Chondrocyte (in vitro differentiated cells): ENCODE results near the gene IZUMO4. TPM values are rescaled to one million over a fixed set of nuclear protein-coding genes. Genes with fewer than 3 reads are reported as not detected.

Experiments
- DNase-seq: peaks from one replicate; pipeline ENCODE4 v3.0.0; 2021; ENCODE audit warnings: mixed read lengths, low spot score
- H3K27ac Mint-ChIP-seq: one replicate; pipeline ENCODE4 v1.8.0; 2021; ENCODE audit warnings: mild to moderate bottlenecking, moderate library complexity, mixed read lengths; ENCODE audit not compliant: unreplicated experiment
- H3K27me3 Mint-ChIP-seq: 2 replicates; pipeline ENCODE4 v1.8.0; 2021; ENCODE audit warnings: low read depth, mixed read lengths
- H3K36me3 Mint-ChIP-seq: 2 replicates; pipeline ENCODE4 v1.8.0; 2021; ENCODE audit warnings: low read depth, mixed read lengths
- H3K4me1 Mint-ChIP-seq: 2 replicates; pipeline ENCODE4 v1.8.0; 2021; ENCODE audit warnings: low read depth, mild to moderate bottlenecking, mixed read lengths
- H3K4me3 Mint-ChIP-seq: one replicate; pipeline ENCODE4 v1.8.0; 2021; ENCODE audit warnings: mild to moderate bottlenecking, moderate library complexity, mixed read lengths; ENCODE audit not compliant: unreplicated experiment
- H3K9me3 Mint-ChIP-seq: 2 replicates; pipeline ENCODE4 v1.8.0; 2021; ENCODE audit warnings: low read depth, mixed read lengths
- CTCF ChIP-seq: fragments of 200-600 bp; sonication (generic); IDR thresholded peaks from 2 replicates; pipeline ENCODE4 v1.5.0; 2021; ENCODE audit warnings: antibody characterized with exemption, mild to moderate bottlenecking, moderate library complexity
- total RNA-seq: library from RNA; stranded (reverse); gene quantifications from 3 replicates; pipeline ENCODE4 v1.2.1, GENCODE V29; 2021

The IZUMO4 gene
- total RNA-seq, 1 donor from 2014 or later = 3.2 TPM

GRCh38 chr19:2076526-2076944, 20.2 kb upstream of the IZUMO4 start:
- H3K36me3 Mint-ChIP-seq = peaks cover 29% of the 10 kb centered on the region
- DNase-seq = no peak
- no peaks in the 10 kb centered on the region for H3K4me1 Mint-ChIP-seq
- H3K27me3 Mint-ChIP-seq = no peaks in the 10 kb centered on the region
- H3K4me3 Mint-ChIP-seq = no peak overlapping the region
- no peak overlapping the region for H3K27ac Mint-ChIP-seq
- H3K9me3 Mint-ChIP-seq = no peaks in the 10 kb centered on the region
- TF ChIP-seq CTCF = no peak

- no peaks in the 10 kb centered on the region for H3K9me3 Mint-ChIP-seq
- no peaks in the 10 kb centered on the region for H3K27me3 Mint-ChIP-seq
- no peak overlapping the region for H3K27ac Mint-ChIP-seq
Measured at GRCh38 chr19:2077398-2077797, 19.3 kb upstream of the IZUMO4 start.

GRCh38 chr19:2077833-2078619, 18.7 kb upstream of the IZUMO4 start:
- Mint-ChIP-seq H3K27me3 (no peaks in the 10 kb centered on the region), H3K4me3 (no peak overlapping the region), H3K27ac (no peak overlapping the region), H3K4me1 (no peaks in the 10 kb centered on the region), H3K36me3 (peaks cover 20% of the 10 kb centered on the region), H3K9me3 (no peaks in the 10 kb centered on the region)
- no peak for DNase-seq
- no peak for TF ChIP-seq CTCF

More at GRCh38 chr19:2077398-2077797, 19.3 kb upstream of the IZUMO4 start:
- no peak for TF ChIP-seq CTCF
- Mint-ChIP-seq H3K36me3 (peaks cover 25% of the 10 kb centered on the region), H3K4me1 (no peaks in the 10 kb centered on the region), H3K4me3 (no peak overlapping the region)
- no peak for DNase-seq

GRCh38 chr19:2079076-2079864, 17.4 kb upstream of the IZUMO4 start:
- no peak overlapping the region for H3K4me3 Mint-ChIP-seq
- H3K27ac Mint-ChIP-seq = no peak overlapping the region
- peaks cover 17% of the 10 kb centered on the region for H3K36me3 Mint-ChIP-seq
- no peaks in the 10 kb centered on the region for H3K9me3 Mint-ChIP-seq
- H3K27me3 Mint-ChIP-seq = no peaks in the 10 kb centered on the region
- no peaks in the 10 kb centered on the region for H3K4me1 Mint-ChIP-seq
- no peak for DNase-seq
- TF ChIP-seq CTCF = no peak

- DNase-seq = no peak
- TF ChIP-seq CTCF = no peak
- no peak overlapping the region for H3K4me3 Mint-ChIP-seq
- H3K27ac Mint-ChIP-seq = no peak overlapping the region
- H3K4me1 Mint-ChIP-seq = no peaks in the 10 kb centered on the region
- H3K27me3 Mint-ChIP-seq = no peaks in the 10 kb centered on the region
- H3K9me3 Mint-ChIP-seq = no peaks in the 10 kb centered on the region
- peaks cover 16% of the 10 kb centered on the region for H3K36me3 Mint-ChIP-seq
Measured at GRCh38 chr19:2079865-2080301, 16.8 kb upstream of the IZUMO4 start.
